Stimulated activated naive B cell treated with anti-CD40 and anti-IgM and Interleukin-4, amounts not matched to agents 10 μg/mL and 1 μg/mL and 100 μg/mL, for 72 hours (primary cell): ENCODE results near the gene UBE2E3.

ENCODE experiments used
- ATAC-seq, 2 donors: fragments of 150-1000 bp; cut with Tn5 transposase; replicated peaks; 2 replicates each; pipeline ENCODE4 v1.10.0; 2021; ENCODE audit warnings: moderate library complexity in 1 of 2
- DNase-seq: peaks from one replicate; pipeline ENCODE4 v3.0.0; 2021
- H3K27ac Mint-ChIP-seq: one replicate; pipeline ENCODE4 v1.8.0; 2022; ENCODE audit warnings: mild to moderate bottlenecking, mixed read lengths
- H3K27me3 Mint-ChIP-seq, 2 donors: one replicate each; pipeline ENCODE4 v1.8.0; 2022; ENCODE audit warnings: mixed read lengths in 2 of 2
- H3K36me3 Mint-ChIP-seq, 2 donors: one replicate each; pipeline ENCODE4 v1.8.0; 2022; ENCODE audit warnings: mixed read lengths in 2 of 2, mild to moderate bottlenecking in 1 of 2
- H3K4me1 Mint-ChIP-seq, 2 donors: one replicate each; pipeline ENCODE4 v1.8.0; 2022; ENCODE audit warnings: mixed read lengths in 2 of 2, mild to moderate bottlenecking in 1 of 2
- H3K4me3 Mint-ChIP-seq, 2 donors: one replicate each; pipeline ENCODE4 v1.8.0; 2022; ENCODE audit warnings: mild to moderate bottlenecking in 2 of 2, mixed read lengths in 2 of 2, moderate library complexity in 1 of 2
- H3K9me3 Mint-ChIP-seq, 2 donors: one replicate each; pipeline ENCODE4 v1.8.0; 2022; ENCODE audit warnings: mixed read lengths in 2 of 2, mild to moderate bottlenecking in 1 of 2

The UBE2E3 gene

DNA sequence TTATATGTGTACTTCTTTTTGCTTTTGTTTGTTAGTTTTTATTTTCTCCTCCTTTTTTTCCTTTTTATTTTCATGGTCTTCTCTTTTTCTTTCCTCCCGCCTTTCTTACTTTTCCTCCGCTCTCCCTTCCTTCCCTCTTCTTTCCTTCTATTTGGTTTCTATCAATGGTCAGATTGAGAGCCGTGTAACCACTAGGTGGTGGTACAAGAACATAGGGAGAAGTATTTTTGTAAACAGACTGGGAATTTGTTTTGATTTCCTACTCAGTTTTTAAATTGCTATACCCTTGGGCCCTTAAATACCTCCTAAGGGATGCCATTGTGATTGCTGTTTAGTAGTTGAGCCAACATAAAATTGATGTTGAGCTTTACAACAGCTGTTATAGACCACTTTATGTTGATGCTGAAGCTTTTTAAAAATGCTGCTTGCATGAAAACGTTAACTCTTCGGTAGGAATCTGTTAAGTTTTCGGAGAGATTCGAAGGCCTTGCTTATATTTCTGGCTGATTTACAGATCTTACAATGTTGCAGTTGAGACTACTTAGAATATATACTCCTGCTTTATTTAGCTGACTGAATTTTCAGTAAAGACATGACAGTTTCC, 124.2 kb downstream of the UBE2E3 start:
- peaks cover 11 to 34% of the 10 kb centered on the region in 2 donors for H3K4me1 Mint-ChIP-seq
- no peaks in the 10 kb centered on the region for H3K36me3 Mint-ChIP-seq
- no peaks in the 10 kb centered on the region for H3K27me3 Mint-ChIP-seq
- peak overlapping the region; percentile 0 to 10 for H3K4me3 Mint-ChIP-seq
- H3K9me3 Mint-ChIP-seq: no peaks in the 10 kb centered on the region
- ATAC-seq: no peak
- no peak overlapping the region for H3K27ac Mint-ChIP-seq
- DNase-seq: no peak

DNA sequence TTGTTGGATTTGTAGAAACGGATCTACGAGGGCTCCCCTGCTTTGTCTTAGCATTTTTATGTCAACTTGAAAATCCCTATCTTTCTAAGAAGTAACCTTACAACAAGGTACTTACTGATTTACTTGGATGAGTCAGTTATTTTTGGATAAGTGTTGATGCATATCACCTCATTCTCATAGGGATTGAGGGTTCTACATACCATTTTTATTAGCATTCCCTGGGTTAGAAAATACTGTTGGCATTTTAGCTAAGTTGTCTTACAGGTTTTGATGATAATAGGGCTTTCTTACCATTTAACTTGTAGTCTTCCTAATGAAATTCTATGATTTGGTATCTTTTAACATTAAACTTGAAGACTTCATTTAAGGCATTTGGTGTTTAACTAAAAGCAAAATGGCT, 125.2 kb downstream of the UBE2E3 start:
- Mint-ChIP-seq H3K4me3 (no peak overlapping the region), H3K36me3 (no peaks in the 10 kb centered on the region), H3K4me1 (peaks cover 11 to 34% of the 10 kb centered on the region in 2 donors)

DNA sequence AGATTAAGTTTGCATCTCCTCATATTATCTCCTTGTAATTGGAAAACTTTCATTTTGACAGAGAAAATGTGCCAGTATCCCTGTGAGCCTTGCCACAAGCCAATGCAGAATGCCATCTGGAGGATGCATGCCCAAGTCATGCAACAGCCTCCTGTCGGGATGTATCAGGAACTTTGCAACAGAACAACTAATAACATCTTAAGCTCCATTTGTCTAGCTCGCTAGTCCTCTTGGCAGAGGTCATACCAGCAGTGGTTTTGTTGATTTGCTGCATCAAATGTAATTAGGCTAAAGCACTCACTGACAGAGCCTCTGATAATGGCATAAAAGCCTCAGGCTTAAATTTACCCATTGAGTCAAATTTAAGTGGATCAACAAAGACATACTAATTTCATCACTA, 125.8 kb downstream of the UBE2E3 start:
- Mint-ChIP-seq H3K4me3 (no peak overlapping the region), H3K27ac (no peak overlapping the region), H3K27me3 (no peaks in the 10 kb centered on the region), H3K36me3 (no peaks in the 10 kb centered on the region), H3K4me1 (peaks cover 11 to 34% of the 10 kb centered on the region in 2 donors), H3K9me3 (no peaks in the 10 kb centered on the region)
- ATAC-seq (no peak), DNase-seq (no peak)

More for the DNA sequence above, 125.2 kb downstream of the UBE2E3 start:
- Mint-ChIP-seq H3K9me3 (no peaks in the 10 kb centered on the region), H3K27ac (no peak overlapping the region), H3K27me3 (no peaks in the 10 kb centered on the region)
- ATAC-seq (no peak), DNase-seq (no peak)

DNA sequence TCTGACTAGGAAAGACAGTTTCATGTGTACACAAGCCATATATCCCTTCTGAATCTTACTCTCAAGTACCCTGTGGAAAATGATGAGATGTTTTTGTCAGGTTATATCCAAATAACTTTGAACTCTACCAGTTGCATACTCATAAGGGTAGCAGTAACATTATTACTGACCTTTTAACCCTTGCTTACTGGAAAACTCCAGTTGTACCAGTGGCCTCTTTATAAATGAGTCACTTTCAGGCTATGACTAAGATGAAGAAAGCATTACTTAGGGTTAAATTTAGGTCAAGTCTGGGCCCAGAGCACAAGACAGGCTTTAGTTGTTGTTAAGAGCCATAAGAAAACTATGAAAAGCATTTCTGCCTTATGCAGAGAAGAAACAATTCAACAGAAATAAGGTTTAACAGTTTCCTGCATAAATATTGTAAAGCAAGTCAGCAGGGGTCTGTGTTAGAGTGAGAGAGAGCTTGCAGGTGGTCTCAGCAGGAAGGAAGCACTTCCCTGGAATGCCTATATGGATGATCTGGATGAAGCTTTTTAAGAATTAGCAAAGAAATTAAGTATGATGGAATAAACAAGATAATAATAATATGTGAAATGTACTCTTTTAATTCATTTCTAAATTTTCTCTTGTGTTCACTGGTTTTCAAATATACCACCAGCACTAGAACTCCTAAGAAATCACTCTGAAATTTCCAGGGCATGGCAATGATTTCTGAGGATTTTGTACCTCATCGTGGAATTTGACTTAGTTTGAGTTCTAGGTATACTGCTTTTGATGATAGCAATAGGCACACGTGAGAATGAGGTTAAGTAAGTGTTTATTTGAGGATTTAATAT, 126.6 kb downstream of the UBE2E3 start:
- no peaks in the 10 kb centered on the region for H3K27me3 Mint-ChIP-seq
- peaks cover 11 to 34% of the 10 kb centered on the region in 2 donors for H3K4me1 Mint-ChIP-seq
- H3K36me3 Mint-ChIP-seq: no peaks in the 10 kb centered on the region
- H3K4me3 Mint-ChIP-seq: peak overlapping the region; percentile 61 to 71
- no peaks in the 10 kb centered on the region for H3K9me3 Mint-ChIP-seq
- peak overlapping the region; percentile 57 for H3K27ac Mint-ChIP-seq
- DNase-seq: peak; percentile 24
- ATAC-seq: peak; percentile 99

DNA sequence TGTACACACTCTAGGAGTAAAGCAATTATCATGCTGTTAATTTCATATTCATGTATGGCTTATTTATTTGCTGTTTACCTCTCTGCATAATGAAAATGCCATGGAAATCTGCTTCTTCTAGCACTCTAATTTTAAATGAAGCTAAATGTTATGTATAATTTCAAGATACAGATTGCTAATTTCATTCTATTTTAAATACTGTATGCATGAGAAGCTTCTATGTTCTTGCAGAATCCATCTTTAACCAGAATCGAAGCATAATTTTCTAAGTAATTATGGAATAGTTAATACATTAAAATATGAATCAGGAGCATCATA, 127.2 kb downstream of the UBE2E3 start:
- DNase-seq (no peak), ATAC-seq (no peak)
- Mint-ChIP-seq H3K36me3 (no peaks in the 10 kb centered on the region), H3K27ac (no peak overlapping the region), H3K4me1 (peaks cover 11 to 34% of the 10 kb centered on the region in 2 donors), H3K27me3 (no peaks in the 10 kb centered on the region), H3K4me3 (no peak overlapping the region), H3K9me3 (no peaks in the 10 kb centered on the region)

DNA sequence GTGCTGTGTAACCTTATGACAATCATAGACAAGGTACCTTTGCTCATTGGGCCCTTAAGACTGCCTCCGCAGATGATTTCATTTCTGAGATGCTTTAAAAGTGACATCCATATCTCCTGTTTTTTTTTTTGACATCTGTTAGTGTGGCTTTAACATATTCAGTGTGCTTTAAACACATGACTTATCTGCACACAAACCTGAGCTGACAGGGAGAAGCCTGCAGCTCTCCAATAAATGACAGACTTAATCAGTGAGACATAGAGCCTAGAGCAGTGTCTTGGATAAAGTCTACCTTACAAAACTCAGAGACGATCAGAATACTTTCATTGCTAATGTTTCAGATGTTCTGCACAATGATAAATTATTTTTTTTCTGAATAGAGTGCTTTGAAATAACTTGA, 130.7 kb downstream of the UBE2E3 start:
- H3K4me1 Mint-ChIP-seq: peaks cover 9 to 19% of the 10 kb centered on the region in 2 donors
- no peaks in the 10 kb centered on the region for H3K27me3 Mint-ChIP-seq
- H3K9me3 Mint-ChIP-seq: no peaks in the 10 kb centered on the region
- ATAC-seq (no peak), DNase-seq (no peak)
- no peak overlapping the region for H3K4me3 Mint-ChIP-seq
- no peak overlapping the region for H3K27ac Mint-ChIP-seq
- H3K36me3 Mint-ChIP-seq: no peaks in the 10 kb centered on the region

DNA sequence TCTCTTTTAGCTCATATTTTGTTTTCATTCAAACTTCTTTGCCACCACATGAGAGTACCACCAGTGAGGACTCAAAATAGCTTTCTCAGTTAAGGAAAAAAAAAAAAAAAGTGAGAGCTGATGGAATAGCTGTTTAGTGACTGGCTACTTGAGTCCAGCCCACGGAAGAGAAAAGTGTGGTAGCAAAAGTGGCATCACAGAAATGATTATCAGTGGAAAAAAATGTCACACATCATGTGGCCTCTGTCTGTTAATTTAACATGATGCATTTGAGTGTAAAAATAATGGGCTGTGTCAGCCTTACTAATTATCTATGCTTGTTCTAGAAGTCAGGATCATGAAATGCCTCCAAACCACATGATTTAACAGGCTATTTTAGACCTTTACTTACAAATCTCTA, 132.5 kb downstream of the UBE2E3 start:
- Mint-ChIP-seq H3K27ac (no peak overlapping the region), H3K27me3 (no peaks in the 10 kb centered on the region), H3K4me1 (peaks cover 0 to 6% of the 10 kb centered on the region in 2 donors), H3K4me3 (no peak overlapping the region), H3K9me3 (no peaks in the 10 kb centered on the region), H3K36me3 (no peaks in the 10 kb centered on the region)
- DNase-seq (no peak), ATAC-seq (no peak)
